ENCODE results near the gene FADS6.

GRCh38 chr17:74922172-74922571 lies 28.7 kb upstream of the FADS6 start:
- TF ChIP-seq CTCF (optimal IDR thresholded peaks at IDR 0.05 in 1 of 3, IDR thresholded peaks at IDR 0.05 in 1 of 3, conservative IDR thresholded peaks at IDR 0.05 in 1 of 3; ENCODE audit: extremely low read depth in 1 of 3, insufficient read depth in 2 of 3, low read length in 3 of 3) = no peak
- TF ChIP-seq EZH2 (IDR thresholded peaks at IDR 0.05; ENCODE audit: low read length) = no peak

Data from keratinocyte (primary cell).